Endothelial cell of umbilical vein (primary cell): ENCODE data around the gene MUC13. TPM values are rescaled to one million over a fixed set of nuclear protein-coding genes. Genes with fewer than 3 reads are reported as not detected.

ENCODE experiments used
- BruUV-seq: library from RNA; stranded (reverse); fragments of 400-500 nt; replicated peaks from 2 replicates; lab custom pipeline; 2021; lab: Mats Ljungman, UMichigan
- CTCF ChIA-PET: fragments of 300-600, 350-600 bp; sonication (Branson Sonifier 250); formaldehyde crosslinking; loops from one replicate; lab custom pipeline; 2021; ENCODE audit warnings: antibody characterized with exemption, inconsistent platforms; lab: Charles Lee
- POLR2A ChIA-PET: fragments of 300-600, 350-600 bp; sonication (Branson Sonifier 250); formaldehyde crosslinking; loops from one replicate; lab custom pipeline; 2021; ENCODE audit warnings: antibody characterized with exemption, inconsistent platforms; lab: Charles Lee
- DNase-seq: peaks from one replicate; pipeline ENCODE4 v3.0.0-alpha.2; 2011; ENCODE audit warnings: low read depth, low spot score
- FAIRE-seq: peaks from 2 replicates; lab custom pipeline; 2011; peaks lifted over from hg19 to GRCh38; lab: Jason Lieb, UNC
- H2AFZ ChIP-seq: 2 replicates; pipeline ENCODE4 v1.6.0; 2012; ENCODE audit warnings: low read depth, low read length, control low read depth, inconsistent platforms
- H3K27ac ChIP-seq: 2 replicates; pipeline ENCODE4 v1.5.1; 2011; ENCODE audit warnings: low read depth, mild to moderate bottlenecking, control low read depth, low read length, moderate library complexity; ENCODE audit not compliant: insufficient read depth
- H3K27me3 ChIP-seq, 2 experiments: 2 replicates each; pipeline versions ENCODE4 v1.6.0 to v1.6.1; 2011; ENCODE audit warnings: low read length in 2 of 2, mixed read lengths in 1 of 2; ENCODE audit not compliant: control insufficient read depth in 2 of 2, insufficient read depth in 2 of 2
- H3K36me3 ChIP-seq, 2 experiments: 2 replicates in 1 of 2; 3 replicates in 1 of 2; pipeline ENCODE4 v1.5.1; 2011; ENCODE audit warnings: low read length in 2 of 2, mild to moderate bottlenecking in 1 of 2, moderate library complexity in 1 of 2; ENCODE audit not compliant: control insufficient read depth in 2 of 2, insufficient read depth in 2 of 2; ENCODE audit errors: extremely low read depth in 1 of 2
- H3K4me1 ChIP-seq: 3 replicates; pipeline ENCODE4 v1.5.1; 2011; ENCODE audit warnings: mild to moderate bottlenecking, low read length; ENCODE audit not compliant: control insufficient read depth, insufficient read depth; ENCODE audit errors: extremely low read depth
- H3K4me2 ChIP-seq: 2 replicates; pipeline ENCODE4 v1.6.1; 2011; ENCODE audit warnings: low read length, control low read depth, mixed read lengths; ENCODE audit not compliant: insufficient read depth
- H3K4me3 ChIP-seq, 3 experiments: fragments of 200-600 bp in 1 of 3; sonication (generic), shearing (Covaris generic) in 1 of 3; replicated peaks in 1 of 3; 2 replicates each; pipeline ENCODE4 v1.5.1; 2011 to 2016; ENCODE audit warnings: control low read depth in 3 of 3, low read length in 3 of 3, mild to moderate bottlenecking in 2 of 3, inconsistent platforms in 1 of 3, low read depth in 1 of 3, moderate library complexity in 1 of 3; ENCODE audit not compliant: insufficient read depth in 1 of 3
- H3K79me2 ChIP-seq: 2 replicates; pipeline ENCODE4 v1.6.0; 2012; ENCODE audit warnings: low read length, inconsistent platforms; ENCODE audit not compliant: control insufficient read depth, insufficient read depth
- H3K9ac ChIP-seq: replicated peaks from 2 replicates; pipeline ENCODE3; 2011; ENCODE audit warnings: low read length, control low read depth; ENCODE audit not compliant: insufficient read depth; ENCODE audit errors: extremely low read depth
- H3K9me1 ChIP-seq: replicated peaks from 3 replicates; pipeline ENCODE4 v1.6.0; 2011; ENCODE audit warnings: mild to moderate bottlenecking, low read length; ENCODE audit not compliant: control insufficient read depth, insufficient read depth; ENCODE audit errors: extremely low read depth
- H3K9me3 ChIP-seq: replicated peaks from 2 replicates; pipeline ENCODE4 v1.5.1; 2012; ENCODE audit warnings: low read length, inconsistent platforms; ENCODE audit not compliant: control insufficient read depth, insufficient read depth
- H4K20me1 ChIP-seq: replicated peaks from 2 replicates; pipeline ENCODE3; 2011; ENCODE audit warnings: mild to moderate bottlenecking, low read length; ENCODE audit not compliant: control insufficient read depth, insufficient read depth; ENCODE audit errors: extremely low read depth
- EZH2 ChIP-seq: IDR thresholded peaks from 2 replicates; pipeline ENCODE4 v1.6.1; 2012; ENCODE audit warnings: borderline replicate concordance, low read depth, mild to moderate bottlenecking, moderate library complexity, low read length, inconsistent platforms; ENCODE audit not compliant: severe bottlenecking
- FOS ChIP-seq: IDR thresholded peaks from 2 replicates; pipeline ENCODE4 v1.6.1; 2011; ENCODE audit warnings: mild to moderate bottlenecking, low read length, moderate library complexity, borderline replicate concordance; ENCODE audit not compliant: insufficient read depth
- GATA2 ChIP-seq: IDR thresholded peaks from 2 replicates; pipeline ENCODE4 v1.7.0; 2011; ENCODE audit warnings: low read depth, mild to moderate bottlenecking, moderate library complexity, mixed read lengths, low read length; ENCODE audit not compliant: insufficient read length, insufficient read depth
- JUN ChIP-seq: IDR thresholded peaks from 2 replicates; pipeline ENCODE4 v1.6.1; 2011; ENCODE audit warnings: borderline replicate concordance, low read depth; ENCODE audit not compliant: insufficient read length, insufficient read depth
- MAX ChIP-seq: IDR thresholded peaks from 2 replicates; pipeline ENCODE4 v1.6.1; 2011; ENCODE audit not compliant: insufficient read depth, insufficient read length
- MYC ChIP-seq: IDR thresholded peaks from one replicate; pipeline ENCODE4 v1.6.1; 2011; ENCODE audit warnings: mild to moderate bottlenecking, low read depth, low read length
- POLR2A ChIP-seq: IDR thresholded peaks from 2 replicates; pipeline ENCODE4 v1.6.1; 2012; ENCODE audit warnings: low read depth, mild to moderate bottlenecking, control low read depth, low read length
- POLR2AphosphoS5 ChIP-seq: IDR thresholded peaks from 2 replicates; pipeline ENCODE4 v1.6.1; 2012; ENCODE audit warnings: low read depth, mild to moderate bottlenecking, control low read depth, low read length, moderate library complexity; ENCODE audit not compliant: insufficient read depth
- dilution Hi-C: fragments of 300-500 bp; cut with MboI; formaldehyde crosslinking; loops from one replicate; pipeline ENCODE4 v1.15.0; 2019; ENCODE audit warnings: low sequenced_read_pairs; ENCODE audit not compliant: extremely low pct_ligation_motif_present
- intact Hi-C: fragments of 100-400 bp; cut with micrococcal nuclease; formaldehyde crosslinking; loops from one replicate; pipeline ENCODE4 v1.10.0; 2022
- polyA plus RNA-seq, 4 experiments: library from polyadenylated mRNA; depleted of rRNA in 3 of 4; stranded (reverse) in 3 of 4; unstranded in 1 of 4; fragments of >200 nt; gene quantifications; 2 replicates each; pipeline versions ENCODE4 v1.2.1 to v1.2.3, GENCODE V29; 2011 to 2012; ENCODE audit warnings: missing spikeins in 1 of 4
- total RNA-seq: library from RNA; stranded (reverse); gene quantifications from 2 replicates; pipeline ENCODE4 v1.2.3, GENCODE V29; 2021
- TF ChIP-seq, protein P1 (sequence below), 2 donors: IDR thresholded peaks; 1 replicate in 1 of 2; 2 replicates in 1 of 2; pipeline ENCODE4 v1.5.1; 2011; ENCODE audit warnings: low read length in 2 of 2, mild to moderate bottlenecking in 2 of 2, moderate library complexity in 2 of 2, control low read depth in 1 of 2, inconsistent platforms in 1 of 2, low read depth in 1 of 2; ENCODE audit not compliant: insufficient read depth in 1 of 2; ENCODE audit errors: extremely low read depth in 1 of 2

Gene MUC13
- total and polyA plus RNA-seq, 2 donors (not counting 3 experiments of a cell fraction or from before 2014, with no cell fraction given): not detected

DNA sequence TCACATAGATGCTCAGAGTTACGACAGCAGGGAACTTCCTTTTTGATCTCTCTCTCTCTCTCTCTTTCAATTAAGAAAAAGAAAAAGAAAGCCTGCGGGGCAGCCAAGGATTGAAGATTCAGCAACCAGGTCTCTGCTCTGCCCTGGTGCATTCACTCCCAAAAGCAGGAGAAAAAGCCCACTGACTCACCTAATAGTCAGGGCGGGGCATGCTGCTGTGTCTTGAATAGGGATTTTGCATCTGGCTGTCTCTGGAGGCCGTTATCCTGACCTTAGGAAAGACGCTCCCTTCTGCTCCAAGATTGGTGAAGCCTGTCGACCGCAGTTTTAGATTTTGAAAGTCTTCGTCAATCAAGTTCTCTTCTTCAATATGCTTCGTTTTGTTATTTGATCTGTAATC is 26.6 kb downstream of the MUC13 start:
- FAIRE-seq: no peak
- intact Hi-C loops: no loop called here

DNA sequence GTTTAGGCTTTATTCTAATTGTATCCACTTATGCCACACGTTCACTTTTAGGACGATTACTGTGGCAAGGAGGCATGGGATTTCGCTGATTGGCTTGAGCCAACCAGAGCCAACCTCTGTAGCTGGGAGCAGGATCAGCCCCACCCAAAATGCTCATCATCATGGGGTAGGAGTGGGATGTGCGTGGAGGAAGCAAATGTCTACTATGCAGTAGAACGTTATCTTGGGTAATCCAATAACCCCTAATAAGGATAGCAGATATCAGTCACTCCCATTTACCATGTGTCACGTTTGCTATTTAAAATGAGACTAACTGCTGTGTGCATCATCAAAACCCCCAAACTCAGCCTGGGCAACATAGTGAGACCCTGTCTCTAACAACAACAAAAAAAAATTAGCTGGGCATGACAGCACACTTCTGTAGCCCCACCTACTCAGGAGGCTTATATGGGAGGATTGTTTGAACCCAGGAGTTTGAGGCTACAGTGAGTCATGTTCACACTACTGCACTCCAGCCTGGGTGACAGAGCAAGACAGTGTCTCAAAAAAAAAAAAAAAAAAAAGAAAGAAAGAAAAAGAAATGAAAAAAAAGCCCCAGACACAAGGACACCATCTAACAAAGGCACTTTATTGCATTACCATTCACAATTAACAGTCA is 29.6 kb downstream of the MUC13 start:
- no peaks in the 10 kb centered on the region for H3K4me1 ChIP-seq
- no peaks in the 10 kb centered on the region for H3K36me3 ChIP-seq
- TF ChIP-seq JUN (no peak), POLR2A (no peak), FOS (no peak), EZH2 (no peak), GATA2 (no peak), MYC (no peak), MAX (no peak), POLR2AphosphoS5 (no peak)
- TF ChIP-seq, protein P1, sequence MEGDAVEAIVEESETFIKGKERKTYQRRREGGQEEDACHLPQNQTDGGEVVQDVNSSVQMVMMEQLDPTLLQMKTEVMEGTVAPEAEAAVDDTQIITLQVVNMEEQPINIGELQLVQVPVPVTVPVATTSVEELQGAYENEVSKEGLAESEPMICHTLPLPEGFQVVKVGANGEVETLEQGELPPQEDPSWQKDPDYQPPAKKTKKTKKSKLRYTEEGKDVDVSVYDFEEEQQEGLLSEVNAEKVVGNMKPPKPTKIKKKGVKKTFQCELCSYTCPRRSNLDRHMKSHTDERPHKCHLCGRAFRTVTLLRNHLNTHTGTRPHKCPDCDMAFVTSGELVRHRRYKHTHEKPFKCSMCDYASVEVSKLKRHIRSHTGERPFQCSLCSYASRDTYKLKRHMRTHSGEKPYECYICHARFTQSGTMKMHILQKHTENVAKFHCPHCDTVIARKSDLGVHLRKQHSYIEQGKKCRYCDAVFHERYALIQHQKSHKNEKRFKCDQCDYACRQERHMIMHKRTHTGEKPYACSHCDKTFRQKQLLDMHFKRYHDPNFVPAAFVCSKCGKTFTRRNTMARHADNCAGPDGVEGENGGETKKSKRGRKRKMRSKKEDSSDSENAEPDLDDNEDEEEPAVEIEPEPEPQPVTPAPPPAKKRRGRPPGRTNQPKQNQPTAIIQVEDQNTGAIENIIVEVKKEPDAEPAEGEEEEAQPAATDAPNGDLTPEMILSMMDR (IDR thresholded peaks at IDR 0.05; ENCODE audit: extremely low read depth in 1 of 2, insufficient read depth in 1 of 2, low read depth in 1 of 2, low read length in 2 of 2): no peak
- dilution Hi-C loops (no loop called here), intact Hi-C loops (no loop called here)
- H3K27ac ChIP-seq: no peak overlapping the region
- no peaks in the 10 kb centered on the region for H4K20me1 ChIP-seq
- H3K79me2 ChIP-seq: no peaks in the 10 kb centered on the region
- no peak overlapping the region for H3K4me2 ChIP-seq
- ChIA-PET POLR2A (interaction anchor here (0.6 to 0.7 kb wide), 2 partner anchors 159 to 166 kb away, joined by 3 to 11 read pairs; no protein-coding TSS in a partner anchor), CTCF (interaction anchor here (1.0 to 7.7 kb wide), 3 partner anchors 119 to 340 kb away, joined by 4 to 424 read pairs (median 289); no protein-coding TSS in a partner anchor)
- DNase-seq (no peak), FAIRE-seq (no peak)
- no peak overlapping the region for H3K4me3 ChIP-seq
- no peak overlapping the region for H3K9ac ChIP-seq
- no peak overlapping the region for H2AFZ ChIP-seq
- H3K9me1 ChIP-seq: no peaks in the 10 kb centered on the region
- no peaks in the 10 kb centered on the region for H3K9me3 ChIP-seq
- BruUV-seq: no TSS peak
- H3K27me3 ChIP-seq: peaks cover 21 to 24% of the 10 kb centered on the region in 2 experiments

More for the DNA sequence above, 26.6 kb downstream of the MUC13 start:
- dilution Hi-C loops: no loop called here
- Histone ChIP-seq H3K79me2 (no peaks in the 10 kb centered on the region), H3K4me3 (no peak overlapping the region), H3K9me1 (no peaks in the 10 kb centered on the region), H3K36me3 (no peaks in the 10 kb centered on the region), H3K4me2 (no peak overlapping the region), H3K27me3 (peaks cover 27% of the 10 kb centered on the region in 2 experiments), H4K20me1 (no peaks in the 10 kb centered on the region), H3K27ac (no peak overlapping the region), H3K9ac (no peak overlapping the region), H3K4me1 (no peaks in the 10 kb centered on the region), H2AFZ (no peak overlapping the region), H3K9me3 (no peaks in the 10 kb centered on the region)
- CTCF ChIA-PET: interaction anchor here (1.3 to 7.7 kb wide), 2 partner anchors 8 to 122 kb away, joined by 3 to 289 read pairs; no protein-coding TSS in a partner anchor
- no peak for TF ChIP-seq EZH2
- no TSS peak for BruUV-seq
- POLR2A ChIA-PET: no interaction called here
- DNase-seq: no peak
